Parathyroid adenoma (tissue), 2 donors: ENCODE results near the gene ATG4A.

ENCODE experiments used
- H2AFZ ChIP-seq: fragments of 300-600 bp; sonication (generic); one replicate; pipeline ENCODE4 v1.7.0; 2017; ENCODE audit warnings: antibody characterized with exemption, mild to moderate bottlenecking
- H3K27ac ChIP-seq: fragments of 300-600 bp; sonication (generic); one replicate; pipeline ENCODE4 v1.7.0; 2017
- H3K27me3 ChIP-seq: fragments of 300-600 bp; sonication (generic); one replicate; pipeline ENCODE4 v1.7.0; 2017; ENCODE audit warnings: low read length; ENCODE audit not compliant: control insufficient read depth, insufficient read depth
- H3K36me3 ChIP-seq: fragments of 300-600 bp; sonication (generic); one replicate; pipeline ENCODE4 v1.7.0; 2017; ENCODE audit warnings: low read length; ENCODE audit not compliant: control insufficient read depth, insufficient read depth
- H3K4me1 ChIP-seq: fragments of 300-600 bp; sonication (generic); one replicate; pipeline ENCODE4 v1.7.0; 2017; ENCODE audit warnings: control low read depth
- H3K4me2 ChIP-seq: fragments of 300-600 bp; sonication (generic); one replicate; pipeline ENCODE4 v1.7.0; 2017; ENCODE audit warnings: low read length
- H3K4me3 ChIP-seq: fragments of 300-600 bp; sonication (generic); one replicate; pipeline ENCODE4 v1.7.0; 2017; ENCODE audit warnings: low read depth, low read length
- H3K79me2 ChIP-seq: fragments of 300-600 bp; sonication (generic); one replicate; pipeline ENCODE4 v1.7.0; 2017; ENCODE audit warnings: control low read depth
- H3K9ac ChIP-seq: fragments of 300-600 bp; sonication (generic); one replicate; pipeline ENCODE4 v1.7.0; 2017; ENCODE audit warnings: mild to moderate bottlenecking
- H3K9me3 ChIP-seq: fragments of 300-600 bp; sonication (generic); one replicate; pipeline ENCODE4 v1.7.0; 2017; ENCODE audit warnings: low read length; ENCODE audit not compliant: control insufficient read depth
- TF ChIP-seq, protein P1 (sequence below): fragments of 300-600 bp; sonication (generic); IDR thresholded peaks from one replicate; pipeline ENCODE4 v1.7.0; 2017; ENCODE audit warnings: antibody characterized with exemption, mild to moderate bottlenecking
- donor health status: primary hyperparathyroidism.

Gene ATG4A

DNA sequence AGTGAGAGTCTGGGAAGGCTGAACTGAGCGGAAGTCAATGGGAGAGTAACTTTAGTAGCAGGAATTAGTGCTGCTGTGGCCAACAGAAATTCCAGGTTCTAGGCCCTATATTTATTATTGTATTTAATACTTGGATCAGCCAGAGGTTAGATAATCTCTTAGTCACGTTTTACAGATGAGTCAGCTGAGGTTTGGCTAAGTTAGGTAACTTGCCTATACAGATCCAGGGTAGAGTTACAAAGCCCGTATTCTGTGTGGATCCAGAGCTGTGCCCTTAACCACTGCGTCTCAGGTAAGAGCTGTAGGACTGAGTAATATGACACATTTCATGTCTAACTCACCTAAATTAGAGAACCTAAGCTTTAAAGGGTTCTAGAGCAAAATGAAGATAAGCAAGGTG is 20.7 kb upstream of the ATG4A start:
- no peaks in the 10 kb centered on the region for H3K79me2 ChIP-seq
- no peak overlapping the region for H3K9ac ChIP-seq
- no peak overlapping the region for H3K4me2 ChIP-seq
- no peak overlapping the region for H3K4me3 ChIP-seq
- H3K27me3 ChIP-seq: no peaks in the 10 kb centered on the region
- H3K4me1 ChIP-seq: no peaks in the 10 kb centered on the region
- TF ChIP-seq, protein P1, sequence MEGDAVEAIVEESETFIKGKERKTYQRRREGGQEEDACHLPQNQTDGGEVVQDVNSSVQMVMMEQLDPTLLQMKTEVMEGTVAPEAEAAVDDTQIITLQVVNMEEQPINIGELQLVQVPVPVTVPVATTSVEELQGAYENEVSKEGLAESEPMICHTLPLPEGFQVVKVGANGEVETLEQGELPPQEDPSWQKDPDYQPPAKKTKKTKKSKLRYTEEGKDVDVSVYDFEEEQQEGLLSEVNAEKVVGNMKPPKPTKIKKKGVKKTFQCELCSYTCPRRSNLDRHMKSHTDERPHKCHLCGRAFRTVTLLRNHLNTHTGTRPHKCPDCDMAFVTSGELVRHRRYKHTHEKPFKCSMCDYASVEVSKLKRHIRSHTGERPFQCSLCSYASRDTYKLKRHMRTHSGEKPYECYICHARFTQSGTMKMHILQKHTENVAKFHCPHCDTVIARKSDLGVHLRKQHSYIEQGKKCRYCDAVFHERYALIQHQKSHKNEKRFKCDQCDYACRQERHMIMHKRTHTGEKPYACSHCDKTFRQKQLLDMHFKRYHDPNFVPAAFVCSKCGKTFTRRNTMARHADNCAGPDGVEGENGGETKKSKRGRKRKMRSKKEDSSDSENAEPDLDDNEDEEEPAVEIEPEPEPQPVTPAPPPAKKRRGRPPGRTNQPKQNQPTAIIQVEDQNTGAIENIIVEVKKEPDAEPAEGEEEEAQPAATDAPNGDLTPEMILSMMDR: no peak
- H3K27ac ChIP-seq: no peak overlapping the region
- H3K9me3 ChIP-seq: no peaks in the 10 kb centered on the region
- H2AFZ ChIP-seq: no peak overlapping the region
- H3K36me3 ChIP-seq: no peaks in the 10 kb centered on the region

DNA sequence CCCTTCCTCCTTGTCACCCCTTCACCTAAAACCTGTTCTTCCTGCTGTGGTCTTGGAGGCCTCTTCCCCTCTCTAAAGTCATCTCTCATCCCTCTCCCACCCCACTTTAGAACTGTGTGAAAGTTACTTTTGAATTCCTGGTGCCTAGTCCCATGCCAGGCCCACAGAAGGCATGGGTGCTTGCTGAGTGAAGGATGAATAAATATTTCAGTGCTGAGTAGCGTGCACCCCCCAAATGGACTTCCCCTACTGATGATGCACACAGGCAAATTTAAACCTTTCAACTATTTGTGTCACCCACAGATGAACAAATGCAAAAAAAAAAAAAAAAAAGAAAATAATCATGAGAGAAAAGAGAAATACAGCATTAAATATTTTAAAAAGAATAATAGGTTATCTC is 20.0 kb upstream of the ATG4A start:
- Histone ChIP-seq H3K79me2 (no peaks in the 10 kb centered on the region), H3K4me1 (no peaks in the 10 kb centered on the region), H2AFZ (no peak overlapping the region), H3K4me2 (no peak overlapping the region), H3K27ac (no peak overlapping the region), H3K4me3 (no peak overlapping the region), H3K27me3 (no peaks in the 10 kb centered on the region), H3K9ac (no peak overlapping the region), H3K36me3 (no peaks in the 10 kb centered on the region), H3K9me3 (no peaks in the 10 kb centered on the region)
- TF ChIP-seq, protein P1: no peak

DNA sequence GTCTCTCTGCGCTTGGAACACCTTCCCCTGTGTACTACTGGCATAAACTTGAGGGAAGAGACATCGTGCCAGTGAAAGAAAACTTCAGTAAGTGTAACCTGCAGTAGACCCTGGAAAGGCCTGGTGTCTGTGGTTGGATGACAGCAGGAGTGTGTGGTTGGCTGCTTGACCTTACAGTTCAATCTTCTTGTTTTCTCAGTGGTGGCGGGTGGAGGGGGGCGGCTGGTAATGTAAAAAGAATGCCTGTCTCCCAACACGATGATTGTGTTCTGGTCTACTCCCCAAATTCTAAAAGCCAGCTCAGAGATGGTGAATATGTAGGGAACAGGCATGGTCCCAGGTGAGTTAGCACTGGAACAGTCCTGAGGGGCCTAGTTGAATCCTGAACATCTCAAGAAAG is 18.8 kb upstream of the ATG4A start:
- Histone ChIP-seq H3K79me2 (no peaks in the 10 kb centered on the region), H3K4me1 (no peaks in the 10 kb centered on the region), H3K27ac (no peak overlapping the region), H3K4me3 (no peak overlapping the region), H3K36me3 (no peaks in the 10 kb centered on the region), H3K9ac (no peak overlapping the region), H3K9me3 (no peaks in the 10 kb centered on the region), H3K4me2 (no peak overlapping the region), H3K27me3 (no peaks in the 10 kb centered on the region), H2AFZ (no peak overlapping the region)
- TF ChIP-seq, protein P1: no peak

DNA sequence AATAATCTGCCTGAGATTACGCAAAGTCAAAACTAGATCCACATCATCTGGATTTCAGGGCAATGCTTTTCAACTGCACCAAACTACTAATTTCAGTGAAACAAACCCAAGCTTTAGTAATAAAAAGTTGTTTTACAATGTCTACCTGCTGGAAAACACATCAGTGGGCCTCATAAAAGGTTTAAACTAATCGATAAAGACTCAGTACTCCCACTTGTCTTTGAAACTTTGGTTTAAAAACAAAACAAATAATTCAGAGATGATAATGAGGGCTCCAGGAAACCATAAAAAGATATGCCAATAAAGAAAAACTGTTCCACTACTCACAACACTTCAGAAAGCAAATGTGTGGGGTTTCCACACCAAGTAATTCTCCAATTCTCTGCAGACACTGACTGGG is 10.5 kb upstream of the ATG4A start:
- Histone ChIP-seq H3K4me1 (no peaks in the 10 kb centered on the region), H3K4me3 (no peak overlapping the region), H3K27ac (no peak overlapping the region), H3K9ac (no peak overlapping the region), H2AFZ (no peak overlapping the region), H3K27me3 (no peaks in the 10 kb centered on the region), H3K36me3 (no peaks in the 10 kb centered on the region), H3K9me3 (no peaks in the 10 kb centered on the region), H3K4me2 (no peak overlapping the region), H3K79me2 (no peaks in the 10 kb centered on the region)
- TF ChIP-seq, protein P1: no peak

DNA sequence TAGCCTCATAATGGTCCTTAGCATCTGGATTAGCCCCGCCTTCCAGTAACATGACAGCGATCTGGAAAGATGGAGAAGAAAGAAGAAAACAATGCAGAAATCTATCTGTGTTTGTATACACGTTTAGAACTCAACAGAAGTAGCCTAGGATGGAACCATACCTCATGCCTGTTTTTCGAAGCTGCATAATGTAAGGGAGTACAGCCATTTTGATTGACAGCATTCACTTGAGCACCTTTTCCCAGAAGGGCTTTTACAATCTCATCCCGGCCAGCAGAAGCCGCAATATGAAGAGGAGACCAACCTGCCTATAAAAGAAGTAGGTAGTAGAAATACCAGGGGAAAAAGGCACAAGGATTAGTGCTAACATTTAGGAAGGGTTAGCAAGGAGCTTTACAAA is 3.8 kb upstream of the ATG4A start:
- Histone ChIP-seq H3K79me2 (no peaks in the 10 kb centered on the region), H3K9ac (no peak overlapping the region), H3K27ac (no peak overlapping the region), H3K4me3 (no peak overlapping the region), H3K4me2 (no peak overlapping the region), H3K27me3 (no peaks in the 10 kb centered on the region), H2AFZ (no peak overlapping the region), H3K36me3 (no peaks in the 10 kb centered on the region), H3K9me3 (no peaks in the 10 kb centered on the region), H3K4me1 (no peaks in the 10 kb centered on the region)
- TF ChIP-seq, protein P1: no peak
